ENCODE data around the gene EPHA4. TPM values are rescaled to one million over a fixed set of nuclear protein-coding genes. Genes with fewer than 3 reads are reported as not detected.

EPHA4 gene
- total RNA-seq, 1 donor from 2014 or later: 24.1 TPM

GRCh38 chr2:221431477-221431876, 140.6 kb downstream of the EPHA4 start:
- intact Hi-C loops (cut with DNase I): loop anchor here (5.0 kb wide), 1 partner anchor 609 kb away; no protein-coding TSS in a partner anchor
- no peaks in the 10 kb centered on the region for H3K4me1 ChIP-seq
- DNase-seq (ENCODE audit: extremely low spot score in 2 of 2): no peak
- no peak for TF ChIP-seq POLR2AphosphoS5 (IDR thresholded peaks at IDR 0.05; ENCODE audit: insufficient read depth in 1 of 2, low read depth in 1 of 2)
- TF ChIP-seq CTCF (IDR thresholded peaks at IDR 0.05): no peak
- TF ChIP-seq POLR2A (IDR thresholded peaks at IDR 0.05): no peak
- H3K36me3 ChIP-seq: peaks cover 0 to 7% of the 10 kb centered on the region in 2 donors
- no peak overlapping the region for H3K4me3 ChIP-seq
- no peak overlapping the region for H3K27ac ChIP-seq
- no peaks in the 10 kb centered on the region for H3K9me3 ChIP-seq
- H3K27me3 ChIP-seq: no peaks in the 10 kb centered on the region

DNA sequence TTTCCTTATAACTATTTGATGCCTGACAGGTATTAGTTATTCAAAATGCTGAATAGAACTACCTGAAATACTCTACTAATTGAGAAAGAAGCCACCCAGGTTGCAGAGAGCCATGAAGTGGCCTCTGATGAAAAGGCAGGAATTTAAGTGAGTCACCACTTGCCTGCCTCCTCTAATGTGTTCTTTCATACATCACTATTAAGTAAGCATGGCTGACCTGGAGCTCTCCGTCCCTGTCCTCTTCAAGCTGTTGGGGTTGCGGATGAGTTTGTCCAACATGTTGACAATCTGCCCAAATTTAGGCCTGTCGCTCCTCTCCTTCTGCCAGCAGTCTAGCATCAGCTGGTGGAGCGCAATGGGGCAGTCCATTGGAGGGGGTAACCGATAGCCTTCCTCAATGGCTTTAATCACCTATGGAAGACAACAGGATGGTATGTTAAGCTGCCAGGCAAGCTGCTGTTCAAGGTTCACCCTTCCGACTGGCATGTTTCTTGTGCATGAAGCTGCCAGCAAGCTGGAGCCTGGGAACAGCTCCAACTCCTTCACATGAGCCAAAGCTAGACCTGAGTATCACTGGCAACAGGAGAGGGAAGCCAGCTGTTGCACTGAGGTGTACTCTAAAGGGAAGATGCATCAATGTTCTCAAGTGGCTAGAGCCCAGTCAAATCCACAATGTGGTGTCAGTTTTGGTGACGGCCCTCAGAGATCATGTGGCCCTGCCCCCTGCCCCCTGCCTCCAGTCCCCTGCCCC, 142.2 kb downstream of the EPHA4 start:
- no peaks in the 10 kb centered on the region for H3K9me3 ChIP-seq
- H3K4me1 ChIP-seq: no peaks in the 10 kb centered on the region
- TF ChIP-seq CTCF (IDR thresholded peaks at IDR 0.05): no peak
- no peak for TF ChIP-seq POLR2AphosphoS5 (IDR thresholded peaks at IDR 0.05; ENCODE audit: insufficient read depth in 1 of 2, low read depth in 1 of 2)
- no peak for TF ChIP-seq POLR2A (IDR thresholded peaks at IDR 0.05)
- H3K4me3 ChIP-seq: no peak overlapping the region
- no peak overlapping the region for H3K27ac ChIP-seq
- no peaks in the 10 kb centered on the region for H3K27me3 ChIP-seq
- DNase-seq (ENCODE audit: extremely low spot score in 2 of 2): no peak
- H3K36me3 ChIP-seq: peaks cover 0 to 11% of the 10 kb centered on the region in 2 donors
- intact Hi-C loops (cut with DNase I): loop anchor here (5.0 kb wide), 1 partner anchor 608 kb away; no protein-coding TSS in a partner anchor

- no peak for DNase-seq (ENCODE audit: extremely low spot score in 2 of 2)
- no peak overlapping the region for H3K27ac ChIP-seq
- intact Hi-C loops (cut with DNase I): no loop called here
- H3K4me3 ChIP-seq: no peak overlapping the region
- no peaks in the 10 kb centered on the region for H3K27me3 ChIP-seq
- H3K9me3 ChIP-seq: no peaks in the 10 kb centered on the region
- no peak for TF ChIP-seq POLR2AphosphoS5 (IDR thresholded peaks at IDR 0.05; ENCODE audit: insufficient read depth in 1 of 2, low read depth in 1 of 2)
- no peak for TF ChIP-seq POLR2A (IDR thresholded peaks at IDR 0.05)
- no peak for TF ChIP-seq CTCF (IDR thresholded peaks at IDR 0.05)
- H3K4me1 ChIP-seq: peaks cover 1% of the 10 kb centered on the region
- H3K36me3 ChIP-seq: peaks cover 0 to 11% of the 10 kb centered on the region in 2 donors
Measured at GRCh38 chr2:221428896-221429295, 143.2 kb downstream of the EPHA4 start.

- H3K9me3 ChIP-seq: no peaks in the 10 kb centered on the region
- no peaks in the 10 kb centered on the region for H3K27me3 ChIP-seq
- H3K4me1 ChIP-seq: peaks cover 6% of the 10 kb centered on the region
- H3K27ac ChIP-seq: no peak overlapping the region
- no peak overlapping the region for H3K4me3 ChIP-seq
- intact Hi-C loops (cut with DNase I): no loop called here
- no peak for TF ChIP-seq POLR2AphosphoS5 (IDR thresholded peaks at IDR 0.05; ENCODE audit: insufficient read depth in 1 of 2, low read depth in 1 of 2)
- no peak for TF ChIP-seq POLR2A (IDR thresholded peaks at IDR 0.05)
- TF ChIP-seq CTCF (IDR thresholded peaks at IDR 0.05): no peak
- peaks cover 0 to 11% of the 10 kb centered on the region in 2 donors for H3K36me3 ChIP-seq
- no peak for DNase-seq (ENCODE audit: extremely low spot score in 2 of 2)
Measured at GRCh38 chr2:221426929-221427328, 145.2 kb downstream of the EPHA4 start.

DNA sequence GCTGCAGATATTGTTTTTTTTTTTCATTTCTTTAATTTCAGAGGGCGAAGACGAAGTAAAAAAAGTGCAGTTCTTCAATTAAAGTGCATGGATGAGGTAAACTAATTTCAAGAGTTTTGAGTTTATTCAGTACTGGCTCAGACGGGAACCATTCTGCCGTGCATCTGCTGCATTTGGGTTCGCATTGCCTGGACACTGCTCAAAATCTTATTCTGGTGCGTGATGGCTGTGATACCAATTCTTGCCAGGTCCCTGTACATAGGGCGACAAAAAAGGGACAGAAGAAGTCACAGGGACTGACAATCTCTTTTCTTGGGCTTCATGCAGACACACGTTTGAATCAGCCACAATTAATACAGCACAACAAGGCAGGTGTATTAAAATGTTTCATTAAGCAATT, 146.2 kb downstream of the EPHA4 start:
- no peaks in the 10 kb centered on the region for H3K27me3 ChIP-seq
- intact Hi-C loops (cut with DNase I): no loop called here
- peaks cover 0 to 11% of the 10 kb centered on the region in 2 donors for H3K36me3 ChIP-seq
- no peak for TF ChIP-seq POLR2A (IDR thresholded peaks at IDR 0.05)
- TF ChIP-seq CTCF (IDR thresholded peaks at IDR 0.05): no peak
- TF ChIP-seq POLR2AphosphoS5 (IDR thresholded peaks at IDR 0.05; ENCODE audit: insufficient read depth in 1 of 2, low read depth in 1 of 2): no peak
- H3K4me3 ChIP-seq: no peak overlapping the region
- DNase-seq (ENCODE audit: extremely low spot score in 2 of 2): no peak
- H3K27ac ChIP-seq: no peak overlapping the region
- peaks cover 6% of the 10 kb centered on the region for H3K4me1 ChIP-seq
- H3K9me3 ChIP-seq: no peaks in the 10 kb centered on the region

All from vagina (tissue), 2 donors.